DMS 273 (cell line): ENCODE measurements around the gene CFAP70.
"Not testable (repeated sequence)": the region's sequence is repeated elsewhere in the genome, so short reads cannot be mapped to it uniquely, and the experiment has no call there.

Experiments used
- DNase-seq: peaks from one replicate; lab custom pipeline; 2025; ENCODE audit not compliant: unreplicated experiment; lab: John Stamatoyannopoulos, UW

CFAP70 gene

DNA sequence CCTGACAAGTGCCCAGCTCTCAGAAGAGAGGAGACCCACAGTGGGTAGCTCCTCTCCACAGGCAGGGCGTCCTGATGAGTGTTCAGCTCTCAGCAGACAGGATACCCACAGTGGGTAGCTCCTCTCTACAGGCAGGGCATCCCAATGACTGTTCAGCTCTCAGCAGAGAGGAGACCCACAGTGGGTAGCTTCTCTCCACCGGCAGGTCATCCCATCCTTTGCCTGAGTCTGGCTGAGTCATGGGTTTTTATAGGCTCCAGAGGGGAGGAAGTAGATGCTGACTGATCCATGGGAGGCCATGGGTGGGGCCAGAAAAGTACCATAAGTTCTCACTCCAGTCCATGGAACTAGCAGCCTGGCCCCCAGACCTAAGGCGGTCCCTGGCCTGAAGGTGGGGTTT, 18.5 kb downstream of the CFAP70 start:
- no peak for DNase-seq

DNA sequence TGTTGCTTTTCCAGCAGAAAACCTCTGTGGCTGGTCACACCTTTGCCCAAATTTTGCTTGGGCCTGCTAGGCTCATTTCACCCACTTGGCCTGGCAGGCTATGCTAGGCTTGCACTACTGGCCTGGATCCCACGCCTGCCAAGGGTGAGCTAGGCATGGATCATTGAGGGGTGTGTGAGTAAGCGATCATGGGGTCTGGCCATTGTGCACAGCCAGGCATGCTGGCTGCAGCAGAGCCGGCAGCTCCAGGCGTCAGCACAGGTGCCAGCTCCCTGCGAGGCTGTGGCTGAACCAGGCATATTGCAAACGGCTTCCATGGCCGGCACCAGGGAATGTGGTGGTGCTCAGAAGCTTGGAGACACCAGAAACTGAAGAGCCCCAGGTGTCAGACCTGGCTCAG, 19.2 kb downstream of the CFAP70 start:
- no peak for DNase-seq

DNA sequence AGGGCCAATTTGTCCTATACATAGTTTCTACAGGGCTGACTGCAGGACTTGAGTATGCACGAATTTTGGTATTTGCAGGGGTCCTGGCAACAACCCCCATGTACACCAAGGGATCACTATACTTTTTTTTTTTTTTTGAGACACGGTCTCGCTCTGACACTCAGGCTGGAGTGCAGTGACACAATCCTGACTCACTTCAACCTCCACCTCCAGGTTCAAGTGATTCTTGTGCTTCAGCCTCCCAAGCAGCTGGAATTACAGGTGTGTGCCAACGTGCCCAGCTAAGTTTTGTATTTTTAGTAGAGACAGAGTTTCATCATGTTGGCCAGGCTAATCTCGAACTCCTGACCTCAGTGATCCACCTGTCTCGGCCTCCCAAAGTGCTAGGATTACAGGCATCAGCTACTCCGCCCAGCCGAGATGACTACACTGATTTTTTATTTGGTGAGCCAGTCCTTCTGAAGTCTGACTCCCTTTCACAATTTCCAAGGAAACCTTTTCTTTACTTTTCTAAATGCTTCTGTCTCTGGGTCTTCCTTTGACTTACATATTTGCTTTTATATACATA, 19.8 kb downstream of the CFAP70 start:
- DNase-seq, result no peak

DNA sequence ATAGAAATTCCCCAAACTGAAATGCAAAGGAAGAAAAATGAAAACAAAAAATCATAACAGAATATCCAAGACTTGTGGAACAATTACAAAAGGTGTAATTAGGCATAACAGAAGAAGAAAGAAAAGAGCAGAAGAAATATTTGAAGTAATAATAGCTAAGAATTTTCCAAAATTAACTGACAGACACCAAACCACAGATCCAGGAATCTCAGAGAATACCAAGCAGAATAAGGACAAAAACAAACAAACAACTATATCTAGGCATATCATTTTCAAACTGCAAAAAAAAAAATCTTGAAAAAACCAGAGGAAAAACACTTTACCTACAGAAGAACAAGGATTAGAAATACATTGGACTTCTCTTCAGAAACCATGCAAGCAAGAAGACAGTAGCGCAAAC, 25.5 kb downstream of the CFAP70 start:
- no peak for DNase-seq

DNA sequence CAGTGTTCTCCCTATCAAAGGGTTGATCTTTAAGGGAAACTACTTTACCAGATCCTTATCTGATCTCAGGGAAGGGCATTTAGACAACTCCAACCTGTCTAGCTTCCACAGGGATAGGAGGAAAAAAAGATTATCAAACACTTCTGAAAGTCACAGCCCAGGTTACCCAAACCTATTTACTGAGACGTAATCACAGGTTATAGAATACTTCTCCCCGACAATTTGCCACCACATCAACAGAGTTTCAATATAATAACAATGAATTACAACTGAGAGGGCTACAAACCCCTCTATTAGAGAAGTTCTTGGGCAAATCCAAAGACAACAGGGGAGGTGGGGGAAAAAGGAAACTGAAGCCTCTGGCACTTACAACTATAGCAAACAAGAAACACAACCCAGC, 26.3 kb downstream of the CFAP70 start:
- no peak for DNase-seq

DNA sequence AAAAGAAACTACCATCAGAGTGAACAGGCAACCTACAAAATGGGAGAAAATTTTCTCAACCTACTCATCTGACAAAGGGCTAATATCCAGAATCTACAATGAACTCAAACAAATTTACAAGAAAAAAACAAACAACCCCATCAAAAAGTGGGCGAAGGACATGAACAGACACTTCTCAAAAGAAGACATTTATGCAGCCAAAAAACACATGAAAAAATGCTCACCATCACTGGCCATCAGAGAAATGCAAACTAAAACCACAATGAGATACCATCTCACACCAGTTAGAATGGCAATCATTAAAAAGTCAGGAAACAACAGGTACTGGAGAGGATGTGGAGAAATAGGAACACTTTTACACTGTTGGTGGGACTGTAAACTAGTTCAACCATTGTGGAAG, 30.1 kb downstream of the CFAP70 start:
- DNase-seq, result not testable (repeated sequence)

DNA sequence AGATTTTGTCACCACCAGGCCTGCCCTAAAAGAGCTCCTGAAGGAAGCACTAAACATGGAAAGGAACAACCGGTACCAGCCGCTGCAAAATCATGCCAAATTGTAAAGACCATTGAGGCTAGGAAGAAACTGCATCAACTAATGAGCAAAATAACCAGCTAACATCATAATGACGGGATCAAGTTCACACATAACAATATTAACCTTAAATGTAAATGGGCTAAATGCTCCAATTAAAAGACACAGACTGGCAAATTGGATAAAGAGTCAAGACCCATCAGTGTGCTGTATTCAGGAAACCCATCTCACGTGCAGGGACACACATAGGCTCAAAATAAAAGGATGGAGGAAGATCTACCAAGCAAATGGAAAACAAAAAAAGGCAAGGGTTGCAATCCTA, 33.4 kb downstream of the CFAP70 start:
- DNase-seq, result not testable (repeated sequence)

DNA sequence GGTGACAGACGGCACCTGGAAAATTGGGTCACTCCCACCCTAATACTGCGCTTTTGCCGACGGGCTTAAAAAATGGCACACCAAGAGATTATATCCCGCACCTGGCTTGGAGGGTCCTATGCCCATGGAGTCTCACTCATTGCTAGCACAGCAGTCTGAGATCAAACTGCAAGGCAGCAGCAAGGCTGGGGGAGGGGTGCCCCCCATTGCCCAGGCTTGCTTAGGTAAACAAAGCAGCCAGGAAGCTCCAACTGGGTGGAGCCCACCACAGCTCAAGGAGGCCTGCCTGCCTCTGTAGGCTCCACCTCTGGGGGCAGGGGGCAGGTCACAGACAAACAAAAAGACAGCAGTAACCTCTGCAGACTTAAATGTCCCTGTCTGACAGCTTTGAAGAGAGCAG, 35.1 kb downstream of the CFAP70 start:
- DNase-seq, result not testable (repeated sequence)

DNA sequence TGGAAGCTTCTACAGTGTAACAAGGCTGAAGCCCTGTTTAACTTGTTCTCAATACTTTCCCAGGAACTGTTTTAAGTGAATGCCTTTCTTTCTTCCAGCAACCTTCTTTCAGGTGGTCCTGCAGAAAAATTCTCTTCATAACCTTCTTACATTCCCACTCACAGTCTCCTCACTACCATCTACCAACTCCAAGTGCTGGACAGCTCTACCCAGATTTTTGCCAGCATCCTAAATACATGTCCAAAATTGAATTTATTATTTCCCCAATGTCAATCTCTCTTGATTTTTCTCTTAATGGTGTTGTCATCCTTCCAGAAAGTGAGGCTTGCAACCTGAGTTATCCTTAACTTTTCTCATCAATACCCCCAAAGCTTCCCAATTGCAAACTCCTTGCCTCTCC, 48.2 kb downstream of the CFAP70 start:
- no peak for DNase-seq

DNA sequence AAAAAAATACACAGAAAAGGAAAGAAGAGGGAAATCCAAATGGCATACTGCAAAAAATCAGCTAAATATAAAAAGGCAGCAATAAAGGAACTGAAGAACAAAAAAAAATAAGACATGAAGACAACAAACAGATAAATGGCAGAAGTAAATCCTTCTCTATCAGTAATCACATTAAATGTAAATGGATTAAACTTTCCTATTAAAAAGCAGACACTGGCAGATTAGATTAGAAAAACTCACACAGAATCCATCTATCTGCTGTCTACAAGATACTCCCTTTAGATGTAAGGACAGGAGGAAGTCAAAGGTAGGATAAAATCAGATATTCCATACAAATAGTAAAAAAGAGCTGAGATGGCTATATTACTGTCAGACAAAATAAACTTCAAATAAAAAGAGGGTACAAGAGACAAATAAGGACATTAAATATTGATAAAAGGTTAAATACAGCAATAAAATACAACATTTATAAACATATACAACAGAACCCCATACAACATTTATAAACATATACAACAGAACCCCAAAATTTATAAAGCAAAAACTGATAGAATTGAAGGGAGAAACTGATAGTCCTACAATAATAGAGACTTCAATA, 51.4 kb downstream of the CFAP70 start:
- DNase-seq, result no peak

DNA sequence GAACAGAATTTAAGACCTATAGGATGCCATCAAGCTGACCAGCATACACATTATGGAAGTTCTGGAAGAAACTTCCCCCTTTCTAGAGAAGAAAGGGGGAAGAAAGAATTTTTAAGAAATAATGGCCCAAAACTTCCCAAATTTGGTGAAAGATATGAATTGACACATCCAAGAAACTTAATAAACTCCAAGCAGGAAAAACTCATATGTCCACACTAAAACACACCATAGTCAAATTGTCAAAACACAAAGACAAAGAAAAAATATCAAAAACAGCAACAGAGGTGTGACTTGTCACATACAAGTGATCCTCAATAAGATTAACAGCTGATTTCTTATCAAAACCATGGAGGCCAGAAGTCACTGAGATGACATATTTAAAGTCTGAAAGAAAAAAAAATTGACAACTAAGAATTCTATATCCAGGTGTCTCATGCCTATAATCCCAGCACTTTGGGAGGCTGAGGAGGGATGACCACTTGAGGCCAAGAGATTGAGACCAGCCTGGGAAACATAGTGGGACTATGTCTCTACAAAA, 52.4 kb downstream of the CFAP70 start:
- no peak for DNase-seq

DNA sequence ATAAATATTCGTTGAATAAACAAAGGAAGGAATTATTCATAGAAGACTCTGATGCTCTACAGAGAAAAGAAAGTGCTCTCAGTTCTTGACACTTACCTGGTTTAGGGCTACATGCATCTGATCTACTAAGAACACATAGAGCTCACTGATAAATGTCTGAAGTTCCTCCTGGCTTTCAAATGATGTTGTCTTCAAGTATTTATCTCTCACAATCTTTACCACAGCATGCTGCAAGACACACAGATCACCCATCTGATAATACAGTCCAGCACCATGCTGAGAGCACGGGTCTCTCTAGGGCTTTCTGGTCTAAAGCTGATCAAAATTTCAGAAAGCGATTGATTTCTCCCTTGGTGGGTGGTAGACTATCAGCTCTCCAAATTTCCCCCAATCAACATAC, 61.7 kb downstream of the CFAP70 start:
- DNase-seq, result no peak

DNA sequence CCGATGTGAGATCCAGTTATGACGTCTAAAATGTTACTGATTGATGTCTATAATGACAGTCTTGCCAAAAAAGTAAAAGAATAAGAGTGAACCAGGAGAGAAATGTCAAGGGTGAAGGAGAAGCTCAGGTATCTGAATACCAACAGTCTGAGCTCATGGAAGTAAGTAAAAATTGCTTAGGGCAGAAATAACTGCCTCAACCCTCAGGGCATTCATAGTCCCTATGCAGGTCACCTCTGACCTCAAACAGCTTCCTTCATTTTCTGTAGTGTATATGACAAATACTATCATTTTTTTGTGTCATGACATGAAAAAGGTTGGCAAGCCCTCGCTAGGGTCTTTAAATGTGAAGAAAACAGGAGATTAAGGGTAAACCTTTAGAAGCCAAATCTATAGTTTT, 65.2 kb downstream of the CFAP70 start:
- DNase-seq, result no peak

DNA sequence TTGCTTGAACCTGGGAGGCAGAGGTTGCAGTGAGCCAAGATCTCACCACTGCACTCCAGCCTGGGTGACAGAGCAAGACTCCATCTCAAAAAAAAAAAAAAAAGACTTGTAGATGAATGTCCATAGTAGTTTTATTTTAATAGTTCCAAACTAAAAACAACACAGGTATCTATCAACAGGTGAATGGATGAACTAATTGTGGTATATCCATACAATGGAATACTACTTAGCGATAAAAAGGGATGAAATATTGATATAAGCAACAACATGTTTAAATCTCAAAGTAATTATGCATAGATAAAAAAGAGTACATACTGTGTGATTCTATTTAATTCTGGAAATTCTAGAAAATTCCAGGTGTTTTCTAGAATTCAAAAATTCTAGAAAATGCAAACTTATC, 68.7 kb downstream of the CFAP70 start:
- no peak for DNase-seq

DNA sequence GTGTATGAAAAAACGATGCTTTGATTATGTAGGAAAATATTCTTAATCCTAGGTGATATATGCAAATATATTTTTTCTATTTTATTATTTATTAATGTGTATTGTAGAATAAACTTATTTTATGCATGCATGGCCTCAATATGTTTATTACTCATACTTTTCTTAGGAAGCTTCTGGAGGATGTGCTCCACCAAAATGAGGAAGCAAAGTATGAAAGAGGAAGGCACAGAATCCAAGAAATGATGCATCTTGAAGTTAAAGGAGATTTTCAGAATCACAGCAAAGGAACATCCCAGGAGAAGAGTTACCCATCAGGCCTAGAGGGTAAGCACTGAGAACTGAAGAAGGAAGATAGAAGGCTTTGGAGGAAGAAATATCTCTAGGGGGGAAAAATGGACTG, 71.2 kb downstream of the CFAP70 start:
- no peak for DNase-seq

DNA sequence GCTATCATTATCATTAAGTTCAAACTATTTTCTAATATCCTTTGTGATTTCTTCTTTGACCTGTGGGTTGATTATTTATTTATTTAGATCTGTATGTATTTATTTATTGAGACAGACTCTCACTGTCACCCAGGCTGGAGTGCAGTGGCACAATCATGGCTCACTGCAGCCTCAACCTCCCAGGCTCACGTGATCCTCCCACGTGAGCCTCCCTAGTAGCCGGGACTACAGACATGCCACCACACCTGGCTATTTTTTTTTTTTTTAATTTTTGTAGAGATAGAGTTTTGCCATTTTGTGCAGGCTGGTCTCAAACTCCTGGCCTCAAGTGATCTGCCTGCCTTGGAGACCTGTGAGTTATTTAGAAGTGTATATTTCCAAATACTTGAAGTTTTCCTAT, 77.6 kb downstream of the CFAP70 start:
- DNase-seq, result no peak

DNA sequence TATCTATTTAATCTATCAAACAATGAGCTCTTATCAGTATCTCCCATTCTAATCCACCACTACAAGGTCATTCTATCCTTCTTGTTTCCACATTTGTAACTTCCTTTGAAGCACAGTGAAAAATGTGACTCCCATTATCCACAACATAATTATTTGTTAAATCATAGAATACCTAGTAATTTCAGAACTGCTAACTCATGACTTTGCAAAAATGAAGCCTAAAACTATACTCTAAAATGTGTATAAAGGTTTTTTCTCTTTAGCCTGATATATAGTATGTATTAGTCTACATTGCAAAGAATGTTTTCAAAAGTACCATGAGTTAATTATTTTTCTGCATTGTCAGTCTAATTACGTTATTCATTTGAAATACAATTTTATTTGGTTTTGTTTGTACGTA, 94.2 kb downstream of the CFAP70 start:
- no peak for DNase-seq

DNA sequence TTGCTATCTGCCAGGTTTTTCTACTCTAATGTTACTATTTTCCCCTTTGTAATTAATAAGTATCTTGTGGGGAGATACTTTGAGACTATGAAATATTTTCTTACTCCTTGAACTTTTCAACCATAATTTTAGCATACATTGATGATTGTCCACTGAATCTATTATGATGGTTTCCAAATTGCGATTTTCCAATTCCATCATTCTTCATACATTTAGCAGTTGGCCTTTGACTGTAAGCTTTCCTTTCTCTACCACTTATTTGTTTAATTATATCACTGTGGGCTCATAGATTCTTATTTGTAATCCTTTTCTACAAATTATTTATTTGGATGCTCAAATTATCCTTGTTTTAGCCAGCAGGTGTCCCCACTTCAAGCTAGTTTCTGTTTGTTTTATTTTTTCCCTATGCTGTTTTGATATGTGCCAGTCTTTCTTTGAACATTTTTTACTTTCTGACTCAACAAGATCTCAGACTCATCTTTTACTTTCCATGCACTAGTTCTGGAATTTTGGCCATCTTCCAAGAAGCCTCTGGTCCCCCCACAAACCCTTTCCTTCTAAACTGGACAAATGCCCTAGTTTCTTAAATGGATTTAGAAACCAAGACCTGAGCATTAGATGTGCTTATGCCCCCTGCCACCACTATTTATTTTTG, 94.8 kb downstream of the CFAP70 start:
- DNase-seq, result peak; percentile 17

DNA sequence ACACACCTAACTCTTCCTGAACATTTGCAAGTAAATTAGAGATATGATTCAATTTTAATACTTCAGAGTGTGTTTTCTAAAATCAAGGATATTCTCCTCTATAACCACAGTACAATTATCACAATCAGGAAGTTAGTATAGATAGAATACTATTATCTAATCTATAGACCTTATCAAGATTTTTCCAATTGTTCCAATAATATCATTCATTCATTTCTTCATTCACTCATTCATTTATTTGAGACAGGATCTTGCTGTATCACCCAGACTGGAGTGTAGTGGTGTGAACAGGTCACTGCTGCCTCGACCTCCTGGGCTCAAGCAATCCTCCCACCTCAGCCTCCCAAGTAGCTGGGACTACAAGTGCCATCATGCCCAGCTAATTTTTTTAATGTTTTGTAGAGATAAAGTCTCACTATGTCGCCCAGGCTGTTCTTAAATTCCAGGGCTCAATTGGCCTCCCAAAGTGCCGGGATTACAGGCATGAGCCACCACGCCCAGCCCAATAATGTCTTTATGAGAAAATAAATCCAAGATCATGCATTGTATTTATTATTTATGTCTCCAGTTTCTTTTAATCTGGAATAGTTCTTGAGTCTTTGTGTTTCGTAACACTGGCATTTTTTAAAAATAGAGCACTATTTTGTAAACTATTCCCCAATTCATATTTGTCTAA, 95.6 kb downstream of the CFAP70 start:
- DNase-seq, result no peak

DNA sequence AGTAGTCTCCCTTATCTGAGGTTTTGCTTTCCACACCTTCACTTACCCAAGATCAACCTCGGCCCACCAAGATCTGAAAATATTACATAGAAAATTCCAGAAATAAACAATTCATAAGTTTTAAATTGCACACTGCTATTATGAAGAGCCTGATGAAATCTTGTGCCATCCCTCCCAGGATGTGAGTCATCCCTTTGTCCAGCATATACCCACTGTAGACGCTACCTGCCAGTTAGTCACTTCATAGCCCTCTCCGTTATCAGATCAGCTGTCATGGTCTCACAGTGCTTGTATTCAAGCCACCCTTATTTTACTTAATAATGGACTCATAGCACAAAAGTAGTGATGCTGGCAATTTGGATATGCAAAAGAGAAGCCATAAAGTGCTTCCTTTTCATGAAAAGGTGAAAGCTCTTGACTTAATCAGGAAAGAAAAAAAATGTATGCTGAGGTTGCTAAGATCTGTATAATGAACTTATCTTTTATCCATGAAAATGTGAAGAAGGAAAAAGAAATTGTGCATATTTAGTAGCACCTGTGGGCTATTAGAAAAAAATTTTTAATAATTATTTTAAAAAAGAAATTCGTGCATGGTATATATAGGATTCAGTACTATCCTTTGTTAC, 96.4 kb downstream of the CFAP70 start:
- DNase-seq, result no peak

DNA sequence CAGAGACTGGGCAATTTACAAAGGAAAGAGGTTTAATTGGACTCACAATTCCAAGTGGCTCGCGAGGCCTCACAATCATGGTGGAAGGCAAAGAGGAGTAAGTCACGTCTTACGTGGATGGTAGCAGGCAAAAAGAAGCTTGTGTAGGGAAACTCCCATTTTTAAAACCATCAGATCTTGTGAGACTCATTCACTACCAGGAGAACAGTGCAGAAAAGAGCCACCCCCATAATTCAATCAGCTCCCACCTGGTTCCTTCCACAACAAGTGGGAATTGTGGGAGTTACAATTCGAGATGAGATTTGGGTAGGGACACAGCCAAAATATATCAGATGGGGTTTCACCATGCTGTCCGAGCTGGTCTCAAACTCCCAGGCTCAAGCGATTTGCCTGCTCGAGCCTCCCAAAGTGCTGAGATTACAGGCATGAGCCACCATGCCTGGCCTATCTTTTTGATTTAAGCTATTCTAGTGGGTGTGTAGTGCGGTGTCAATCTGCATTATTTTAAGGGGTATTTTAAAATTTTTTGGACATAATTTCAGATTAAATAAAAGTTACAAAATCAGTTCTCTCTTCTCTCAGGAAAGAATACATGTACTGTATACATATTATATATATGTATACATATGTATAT, 97.2 kb downstream of the CFAP70 start:
- DNase-seq, result no peak
